T47D (cell line): ENCODE results near the gene ALK.

Experiments
- DNase-seq, 2 experiments: peaks; one replicate each; pipeline versions ENCODE4 v3.0.0 to v3.0.0-alpha.2; 2011 to 2012; ENCODE audit warnings: low read depth in 1 of 2, low spot score in 1 of 2
- JUND ChIP-seq: IDR thresholded peaks from 2 replicates; pipeline ENCODE4 v1.6.1; 2012; ENCODE audit warnings: low read depth
- in situ Hi-C: cut with HindIII; loops from 2 replicates; pipeline ENCODE4 v1.10.0; 2016; ENCODE audit warnings: low sequenced_read_pairs, low pct_unique_long_range_greater_than_20kb

ALK gene

GRCh38 chr2:29278966-29279365 lies 642.4 kb downstream of the ALK start:
- no peak for TF ChIP-seq JUND
- in situ Hi-C loops: no loop called here

DNA sequence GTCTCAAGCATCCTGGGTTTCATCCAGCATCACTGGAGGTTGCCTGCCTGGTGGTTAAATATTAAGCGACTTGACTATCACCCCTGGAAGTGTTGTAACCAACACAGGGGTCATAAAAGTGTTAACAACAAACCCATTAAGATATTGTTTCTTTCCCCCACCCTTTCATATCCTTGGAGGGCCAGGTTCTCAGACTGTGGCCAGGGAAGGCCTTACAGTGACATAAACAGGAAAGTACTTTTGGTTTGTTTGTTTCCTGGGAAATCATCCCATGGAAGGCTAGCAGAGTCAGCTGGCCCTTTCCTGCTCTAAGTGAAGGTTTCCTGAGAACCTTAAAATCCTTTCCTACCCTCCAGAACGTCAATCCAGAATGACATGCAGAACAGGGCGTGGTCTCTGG lies 645.2 kb downstream of the ALK start:
- DNase-seq: no peak
- TF ChIP-seq JUND: no peak
- in situ Hi-C loops: no loop called here

More at GRCh38 chr2:29278966-29279365, 642.4 kb downstream of the ALK start:
- DNase-seq: no peak

DNA sequence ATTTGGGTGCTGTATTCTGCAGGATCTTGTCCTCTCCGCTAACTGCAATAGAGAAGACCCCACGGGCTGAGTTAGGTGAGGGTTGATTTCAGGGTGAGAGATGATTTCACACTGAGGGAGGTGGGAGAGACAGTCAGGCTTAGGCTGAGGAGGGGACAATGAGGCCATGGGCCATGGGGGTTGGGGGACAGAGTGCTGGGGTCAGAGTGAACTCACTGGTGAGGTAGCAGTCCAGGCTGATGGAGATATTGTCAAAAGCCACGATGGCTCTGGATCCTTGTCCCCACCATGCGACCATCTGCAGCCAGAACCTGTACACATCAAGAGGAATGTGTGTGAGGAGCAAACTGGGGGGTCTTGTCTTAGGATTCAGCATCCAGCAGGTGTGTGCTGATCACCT lies 646.2 kb downstream of the ALK start:
- in situ Hi-C loops: no loop called here
- no peak for TF ChIP-seq JUND
- DNase-seq: no peak

GRCh38 chr2:29273685-29274611 lies 647.4 kb downstream of the ALK start:
- TF ChIP-seq JUND: no peak
- no peak for DNase-seq

DNA sequence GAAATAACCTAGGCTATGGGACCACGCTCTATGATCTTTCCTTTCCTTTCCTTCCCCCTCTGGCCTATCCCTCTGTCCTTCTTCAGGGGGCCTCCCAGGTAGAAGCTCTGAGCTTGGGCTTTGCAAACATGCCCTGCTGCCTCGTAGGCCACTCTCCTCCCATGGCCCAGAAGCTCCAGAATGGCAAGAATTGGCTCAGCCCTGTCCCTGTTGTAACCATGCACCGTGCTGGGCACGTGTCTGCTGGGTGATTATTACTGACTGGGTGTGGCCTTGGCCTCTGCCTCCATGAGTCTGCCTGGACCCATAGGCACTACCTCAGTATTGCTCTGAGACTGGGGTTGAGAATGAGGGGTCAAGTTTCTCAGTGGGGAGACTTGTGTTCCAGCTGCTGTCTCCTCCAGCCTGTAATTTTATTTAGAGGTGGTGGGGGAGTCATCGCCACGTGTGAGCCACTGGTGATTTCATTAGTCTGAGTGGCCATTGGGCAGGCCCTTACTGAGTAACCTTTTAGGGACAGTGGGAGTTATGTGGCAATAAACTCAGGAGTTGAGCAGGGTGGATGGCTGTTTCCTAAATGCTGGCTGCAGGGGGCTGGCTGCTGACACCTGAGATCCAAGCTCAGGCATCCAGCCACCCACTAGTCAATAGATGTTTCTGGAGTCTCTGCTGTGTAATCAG lies 648.2 kb downstream of the ALK start:
- in situ Hi-C loops: no loop called here
- DNase-seq: no peak
- no peak for TF ChIP-seq JUND

More at GRCh38 chr2:29273685-29274611, 647.4 kb downstream of the ALK start:
- in situ Hi-C loops: no loop called here

GRCh38 chr2:29272311-29272710 lies 649.1 kb downstream of the ALK start:
- no peak for DNase-seq
- in situ Hi-C loops: no loop called here
- no peak for TF ChIP-seq JUND

DNA sequence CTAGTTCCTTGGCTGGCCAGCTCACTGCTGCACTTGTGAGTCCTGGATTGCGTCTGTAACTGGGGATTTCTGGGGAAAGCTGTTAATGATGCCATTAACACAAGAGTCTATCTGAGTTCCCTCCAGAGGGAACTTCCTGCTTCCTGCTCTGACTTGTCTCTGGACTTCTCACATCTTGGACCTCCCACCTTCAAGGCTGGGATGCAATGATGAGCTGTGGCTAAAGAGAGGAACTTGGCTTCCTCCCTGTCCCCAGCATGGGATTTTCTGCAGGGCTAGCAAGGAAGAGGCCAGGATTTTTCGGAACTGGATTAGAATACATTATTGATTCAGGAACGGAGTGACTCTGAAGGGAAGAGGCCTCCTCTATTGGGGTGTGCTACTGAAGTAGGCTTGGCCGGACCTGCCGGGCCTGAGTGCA lies 650.7 kb downstream of the ALK start:
- no peak for DNase-seq
- in situ Hi-C loops: no loop called here
- TF ChIP-seq JUND: no peak

DNA sequence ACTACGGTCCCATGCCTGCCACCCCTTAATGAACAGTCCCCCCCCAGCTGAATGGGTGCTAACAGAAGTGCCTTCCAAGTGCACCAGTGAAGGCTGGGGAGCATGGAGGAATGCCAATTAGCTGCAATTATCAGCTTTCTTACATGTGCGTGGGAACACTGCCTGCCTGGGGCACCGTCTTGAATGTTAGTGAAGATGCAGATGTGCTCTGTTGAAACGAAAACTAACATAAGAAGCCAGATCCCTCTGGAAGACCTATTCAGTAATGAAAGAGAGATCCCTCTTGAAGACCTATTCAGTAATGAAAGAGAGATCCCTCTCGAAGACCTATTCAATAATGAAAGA lies 651.6 kb downstream of the ALK start:
- DNase-seq: no peak
- no peak for TF ChIP-seq JUND
- in situ Hi-C loops: no loop called here

- in situ Hi-C loops: no loop called here
- no peak for TF ChIP-seq JUND
- no peak for DNase-seq
Measured at GRCh38 chr2:29269095-29269764, 652.2 kb downstream of the ALK start.

GRCh38 chr2:29267720-29268119 lies 653.7 kb downstream of the ALK start:
- in situ Hi-C loops: no loop called here
- no peak for TF ChIP-seq JUND
- DNase-seq: no peak

DNA sequence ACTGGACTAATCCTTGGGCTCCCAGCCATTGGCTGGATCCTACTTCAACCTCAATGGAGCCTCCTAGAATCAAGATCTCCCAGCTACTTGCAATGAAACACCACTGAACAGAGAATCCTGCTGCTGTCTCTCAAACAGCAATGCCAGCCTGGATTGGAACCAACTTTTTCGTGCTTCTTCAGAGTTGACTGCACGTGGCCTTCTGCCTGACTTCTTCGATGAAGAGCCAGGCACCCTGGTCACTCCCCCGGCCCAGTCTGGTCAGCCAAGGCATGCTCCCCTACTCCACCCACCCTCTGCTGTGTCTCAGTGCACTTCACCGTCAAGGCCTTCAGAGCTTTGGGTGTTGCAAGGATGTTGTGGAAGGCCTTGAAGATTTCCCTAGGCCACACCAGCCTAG lies 657.5 kb downstream of the ALK start:
- in situ Hi-C loops: no loop called here
- no peak for DNase-seq
- TF ChIP-seq JUND: no peak

- no peak for DNase-seq
- in situ Hi-C loops: no loop called here
- no peak for TF ChIP-seq JUND
Measured at GRCh38 chr2:29262681-29263260, 658.6 kb downstream of the ALK start.

GRCh38 chr2:29261003-29261402 lies 660.4 kb downstream of the ALK start:
- TF ChIP-seq JUND: no peak
- no peak for DNase-seq
- in situ Hi-C loops: no loop called here
